Measurements from ENCODE around the gene TCEANC.
A peak's percentile ranks its signal among the peaks of the same experiment; 100 is the strongest.
"Not testable (repeated sequence)": the region's sequence is repeated elsewhere in the genome, so short reads cannot be mapped to it uniquely, and the experiment has no call there.

The TCEANC gene

DNA sequence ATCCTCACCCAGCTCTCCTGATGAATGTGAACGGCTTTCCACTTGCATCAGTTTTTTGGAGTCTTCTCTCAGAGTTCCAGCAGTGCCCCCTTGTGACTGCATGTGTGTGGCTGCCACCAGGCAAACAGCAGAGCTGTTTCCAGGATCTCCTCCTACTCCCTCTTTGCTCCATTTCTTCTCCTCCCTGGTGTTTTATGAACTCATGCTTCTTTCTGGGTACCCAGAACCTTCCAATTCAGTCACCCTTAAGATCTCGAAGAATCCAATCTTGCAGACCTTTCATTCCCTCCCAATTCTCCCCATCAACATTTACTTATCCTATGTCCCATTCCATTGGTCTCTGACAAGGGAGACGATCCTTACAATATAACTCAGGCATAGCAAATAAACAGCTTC, 6.8 kb upstream of the TCEANC start:
- H3K9me3 ChIP-seq: no peaks in the 10 kb centered on the region
- in situ Hi-C loops (cut with MboI; ENCODE audit: low sequenced_read_pairs): no loop called here
- peaks cover 6% of the 10 kb centered on the region for H3K4me1 ChIP-seq
- DNase-seq (ENCODE audit: low spot score in 2 of 2): peak; percentile 67 to 83
- no peak overlapping the region for H3K4me3 ChIP-seq
- no peaks in the 10 kb centered on the region for H3K36me3 ChIP-seq (replicated peaks)
- no peaks in the 10 kb centered on the region for H3K27me3 ChIP-seq (ENCODE audit: low read depth)

DNA sequence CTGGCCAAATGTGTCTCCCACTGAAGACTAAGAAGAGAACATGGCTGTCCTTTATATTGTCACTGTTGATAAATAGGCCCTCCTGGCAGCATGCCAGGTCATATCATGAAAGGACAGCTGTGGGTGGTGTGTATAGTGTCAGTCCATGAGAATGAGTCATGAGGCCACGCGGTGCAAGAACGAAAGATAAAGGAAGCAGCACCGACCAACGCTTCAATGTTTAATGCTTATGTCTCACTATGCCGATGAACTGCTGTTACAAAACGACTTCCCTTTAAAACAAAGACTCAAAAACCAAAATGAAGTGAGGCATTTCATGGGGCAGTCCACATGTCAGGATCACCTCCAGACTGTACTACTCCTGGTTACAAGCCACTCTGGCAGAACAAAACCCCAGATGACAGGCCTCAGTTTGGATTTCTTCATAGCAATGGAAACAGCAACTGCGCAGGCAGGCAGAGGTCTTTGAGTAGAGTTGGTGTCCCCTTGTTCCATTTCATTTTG, 5.2 kb upstream of the TCEANC start:
- Histone ChIP-seq H3K4me3 (no peak overlapping the region), H3K4me1 (peaks cover 8% of the 10 kb centered on the region), H3K9me3 (no peaks in the 10 kb centered on the region), H3K36me3 (replicated peaks) (no peaks in the 10 kb centered on the region), H3K27me3 (ENCODE audit: low read depth) (no peaks in the 10 kb centered on the region)
- peak in 1 of 2 experiments; percentile 61 for DNase-seq (ENCODE audit: low spot score in 2 of 2)
- in situ Hi-C loops (cut with MboI; ENCODE audit: low sequenced_read_pairs): no loop called here

DNA sequence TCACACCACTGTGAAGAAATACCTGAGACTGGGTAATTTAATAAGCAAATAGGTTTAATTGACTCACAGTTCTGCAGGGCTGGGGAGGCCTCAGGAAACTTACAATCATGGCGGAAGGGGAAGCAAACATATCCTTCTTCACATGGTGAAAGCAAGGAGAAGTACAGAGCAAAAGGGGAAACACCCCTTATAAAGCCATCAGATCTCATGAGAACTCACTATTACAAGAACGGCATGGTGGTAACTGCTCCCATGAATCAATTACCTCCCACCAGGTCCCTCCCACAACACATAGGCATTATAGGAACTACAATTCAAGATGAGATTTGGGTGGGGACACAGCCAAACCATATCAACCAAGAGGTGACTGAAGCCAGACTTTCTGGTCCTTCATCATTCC, 4.6 kb upstream of the TCEANC start:
- H3K36me3 ChIP-seq (replicated peaks); H3K4me1 ChIP-seq; in situ Hi-C loops (cut with MboI; ENCODE audit: low sequenced_read_pairs); DNase-seq (ENCODE audit: low spot score in 2 of 2); H3K4me3 ChIP-seq; H3K9me3 ChIP-seq; H3K27me3 ChIP-seq (ENCODE audit: low read depth): not testable (repeated sequence)

DNA sequence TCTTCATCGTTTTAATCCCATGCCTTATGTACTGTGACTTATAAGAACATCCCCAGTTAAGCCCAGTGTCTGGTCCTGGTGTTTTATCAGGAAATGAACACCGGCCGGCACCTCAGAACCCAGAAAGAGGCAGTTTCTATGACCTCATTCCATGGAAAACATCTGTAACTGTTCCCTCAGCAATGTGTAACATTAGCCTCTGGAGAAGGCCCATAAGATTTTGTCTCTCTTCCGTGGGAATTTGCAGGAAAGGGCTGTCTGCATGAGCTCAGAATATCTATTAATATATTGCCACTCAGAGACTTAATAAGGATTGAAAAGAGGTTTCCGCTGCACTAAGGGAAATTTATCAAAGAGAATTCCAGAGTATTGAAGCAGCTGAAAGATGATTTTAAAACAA, 3.1 kb upstream of the TCEANC start:
- H3K4me1 ChIP-seq: peaks cover 8% of the 10 kb centered on the region
- in situ Hi-C loops (cut with MboI; ENCODE audit: low sequenced_read_pairs): loop anchor here (10.0 kb wide), 1 partner anchor 95 kb away; no protein-coding TSS in a partner anchor
- H3K9me3 ChIP-seq: no peaks in the 10 kb centered on the region
- no peaks in the 10 kb centered on the region for H3K27me3 ChIP-seq (ENCODE audit: low read depth)
- DNase-seq (ENCODE audit: low spot score in 2 of 2): no peak
- no peak overlapping the region for H3K4me3 ChIP-seq
- no peaks in the 10 kb centered on the region for H3K36me3 ChIP-seq (replicated peaks)

DNA sequence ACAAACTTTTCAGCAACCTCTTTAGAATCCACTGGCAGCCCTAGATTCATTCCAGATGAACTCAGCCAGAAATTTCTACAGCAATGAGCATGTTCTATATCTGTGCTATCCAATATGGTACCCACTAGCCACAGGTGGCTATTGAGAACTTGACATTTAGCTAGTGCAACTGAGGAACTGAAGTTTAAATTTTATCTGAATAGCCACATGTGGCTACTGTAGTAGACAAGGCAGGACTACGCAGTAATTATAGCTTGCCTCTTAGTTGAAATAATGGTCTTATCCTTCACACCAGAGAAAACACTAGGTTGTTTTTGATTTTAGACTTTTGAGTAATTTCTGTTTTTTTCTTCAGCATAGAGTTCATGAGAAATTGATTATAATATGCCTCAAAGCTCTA, 2.6 kb upstream of the TCEANC start:
- in situ Hi-C loops (cut with MboI; ENCODE audit: low sequenced_read_pairs): loop anchor here (10.0 kb wide), 1 partner anchor 94 kb away; no protein-coding TSS in a partner anchor
- no peak for DNase-seq (ENCODE audit: low spot score in 2 of 2)

DNA sequence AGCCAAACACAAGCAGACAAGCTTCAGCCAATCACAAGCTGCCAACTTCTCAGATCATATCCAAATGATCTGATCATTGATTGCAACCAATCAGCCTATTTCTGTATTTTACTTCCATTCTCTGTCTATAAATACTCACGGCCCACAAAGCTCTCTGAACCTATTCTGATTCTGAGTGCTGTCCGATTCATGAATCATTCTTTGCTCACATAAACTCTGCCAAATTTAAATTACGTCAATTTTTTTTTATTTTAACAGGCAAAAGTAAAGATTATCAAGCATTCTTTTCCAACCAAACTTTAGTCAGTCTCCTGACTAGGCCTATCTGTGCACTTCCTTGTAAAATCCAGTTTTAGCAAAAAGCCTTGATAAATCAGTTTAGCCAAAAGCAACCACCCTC, 1.8 kb upstream of the TCEANC start:
- in situ Hi-C loops (cut with MboI; ENCODE audit: low sequenced_read_pairs): loop anchor here (10.0 kb wide), 1 partner anchor 94 kb away; no protein-coding TSS in a partner anchor
- Histone ChIP-seq H3K4me1 (peaks cover 6% of the 10 kb centered on the region), H3K36me3 (replicated peaks) (no peaks in the 10 kb centered on the region), H3K27me3 (ENCODE audit: low read depth) (no peaks in the 10 kb centered on the region), H3K9me3 (no peaks in the 10 kb centered on the region), H3K4me3 (no peak overlapping the region)
- DNase-seq (ENCODE audit: low spot score in 2 of 2): no peak

More for the DNA sequence above, 2.6 kb upstream of the TCEANC start:
- Histone ChIP-seq H3K27me3 (ENCODE audit: low read depth) (no peaks in the 10 kb centered on the region), H3K36me3 (replicated peaks) (no peaks in the 10 kb centered on the region), H3K4me3 (no peak overlapping the region), H3K4me1 (peaks cover 8% of the 10 kb centered on the region), H3K9me3 (no peaks in the 10 kb centered on the region)

DNA sequence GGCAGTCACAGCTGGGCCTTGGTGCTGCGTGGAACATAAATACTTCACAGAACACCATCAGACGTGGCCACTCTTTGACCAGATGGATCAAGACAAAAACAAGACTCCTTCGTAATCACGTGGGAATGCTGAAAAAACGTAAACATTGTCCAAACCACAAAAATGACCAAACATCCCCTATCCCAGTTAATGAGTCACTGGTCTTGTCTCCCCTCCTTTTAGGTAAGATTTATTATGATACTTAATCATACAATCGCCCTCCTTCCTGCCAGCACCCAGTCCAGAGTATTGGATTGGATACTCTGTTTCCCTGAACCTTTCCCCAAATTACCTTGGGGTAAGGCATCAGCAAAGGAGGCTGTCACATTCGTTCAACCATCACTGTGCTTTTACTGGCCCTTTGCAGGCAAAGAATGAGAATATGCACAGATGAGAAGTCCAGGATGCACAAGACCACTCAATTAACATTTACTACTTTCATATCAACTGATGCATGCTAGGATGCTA, 601 bp upstream of the TCEANC start:
- DNase-seq (ENCODE audit: low spot score in 2 of 2): no peak
- Histone ChIP-seq H3K36me3 (replicated peaks) (no peaks in the 10 kb centered on the region), H3K27me3 (ENCODE audit: low read depth) (no peaks in the 10 kb centered on the region), H3K9me3 (no peaks in the 10 kb centered on the region), H3K4me1 (peaks cover 6% of the 10 kb centered on the region), H3K4me3 (peak overlapping the region; percentile 49)
- in situ Hi-C loops (cut with MboI; ENCODE audit: low sequenced_read_pairs): loop anchor here (10.0 kb wide), 1 partner anchor 92 kb away; no protein-coding TSS in a partner anchor

DNA sequence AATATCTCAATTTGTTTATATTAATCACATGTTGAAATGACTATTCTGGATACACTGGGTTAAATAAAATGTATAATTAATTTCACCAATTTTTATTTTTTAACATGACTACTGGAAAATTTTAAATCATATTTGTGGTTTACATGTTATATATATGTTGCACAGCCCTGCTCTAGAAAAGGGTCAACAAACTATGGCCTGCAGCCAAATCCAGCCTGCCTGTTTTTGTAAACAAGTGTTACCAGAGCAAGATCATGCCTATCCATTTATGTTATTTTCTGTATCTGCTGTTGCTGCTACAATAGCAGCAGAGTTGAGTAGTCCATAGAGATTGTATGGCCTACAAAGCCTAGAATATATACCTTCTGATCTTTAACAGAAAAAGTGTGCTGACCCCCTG, 1.2 kb downstream of the TCEANC start:
- Histone ChIP-seq H3K4me3 (peak overlapping the region; percentile 49; the same call in 1 of the 2 replicates), H3K27me3 (ENCODE audit: low read depth) (no peaks in the 10 kb centered on the region), H3K9me3 (no peaks in the 10 kb centered on the region), H3K4me1 (peaks cover 8% of the 10 kb centered on the region), H3K36me3 (replicated peaks) (no peaks in the 10 kb centered on the region)
- in situ Hi-C loops (cut with MboI; ENCODE audit: low sequenced_read_pairs): loop anchor here (10.0 kb wide), 1 partner anchor 91 kb away; no protein-coding TSS in a partner anchor
- no peak for DNase-seq (ENCODE audit: low spot score in 2 of 2)

DNA sequence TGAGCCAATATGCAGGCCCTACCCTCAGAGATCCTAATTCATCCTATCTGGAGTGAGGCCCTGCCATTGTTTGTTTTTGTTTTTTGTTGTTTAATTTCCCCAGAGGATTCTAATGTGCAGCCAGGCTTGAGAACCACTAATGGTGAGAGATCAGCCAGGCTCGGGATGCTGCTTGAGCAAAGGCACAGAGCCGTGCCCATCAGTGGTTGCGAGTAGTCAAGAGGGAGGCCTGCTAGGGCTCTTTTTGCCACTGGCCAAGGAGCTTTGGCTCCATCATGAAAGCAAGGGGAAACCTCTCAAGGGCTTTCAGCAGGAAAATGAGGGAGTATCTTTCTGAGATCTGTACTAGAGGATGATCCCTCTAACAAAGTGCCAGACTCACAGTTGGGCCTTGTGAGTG, 2.7 kb downstream of the TCEANC start:
- Histone ChIP-seq H3K36me3 (replicated peaks) (no peaks in the 10 kb centered on the region; the same call in 1 of the 2 replicates), H3K9me3 (no peaks in the 10 kb centered on the region), H3K27me3 (ENCODE audit: low read depth) (no peaks in the 10 kb centered on the region), H3K4me3 (no peak overlapping the region), H3K4me1 (peaks cover 8% of the 10 kb centered on the region)
- in situ Hi-C loops (cut with MboI; ENCODE audit: low sequenced_read_pairs): loop anchor here (5.0 to 10.0 kb wide), 2 partner anchors 89 to 377 kb away; no protein-coding TSS in a partner anchor
- no peak for DNase-seq (ENCODE audit: low spot score in 2 of 2)

DNA sequence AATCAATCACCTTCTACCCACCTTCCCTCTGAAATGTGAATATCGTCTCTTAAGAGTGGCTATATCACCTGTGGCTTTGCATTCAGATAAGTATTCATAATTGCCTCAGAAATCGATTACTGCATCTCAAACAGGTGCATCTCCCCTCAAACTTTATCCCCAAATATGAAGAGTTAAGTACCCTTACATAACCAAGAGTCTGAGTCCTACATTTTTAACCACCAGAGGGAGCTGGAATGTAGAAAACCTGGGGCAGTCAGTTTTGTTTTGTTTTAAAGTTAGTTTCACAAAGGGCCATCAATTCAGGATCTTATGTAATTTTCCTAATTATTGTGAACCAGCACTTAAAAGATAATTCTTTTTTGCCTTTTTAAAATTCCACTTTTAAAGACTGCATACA, 5.7 kb downstream of the TCEANC start:
- H3K27me3 ChIP-seq (ENCODE audit: low read depth): no peaks in the 10 kb centered on the region
- peak; percentile 26 to 46 for DNase-seq (ENCODE audit: low spot score in 2 of 2)
- H3K36me3 ChIP-seq (replicated peaks): peaks cover 4% of the 10 kb centered on the region
- H3K4me1 ChIP-seq: peaks cover 5% of the 10 kb centered on the region
- H3K4me3 ChIP-seq: no peak overlapping the region
- H3K9me3 ChIP-seq: no peaks in the 10 kb centered on the region
- in situ Hi-C loops (cut with MboI; ENCODE audit: low sequenced_read_pairs): loop anchor here (5.0 to 10.0 kb wide), 2 partner anchors 86 to 374 kb away; no protein-coding TSS in a partner anchor

DNA sequence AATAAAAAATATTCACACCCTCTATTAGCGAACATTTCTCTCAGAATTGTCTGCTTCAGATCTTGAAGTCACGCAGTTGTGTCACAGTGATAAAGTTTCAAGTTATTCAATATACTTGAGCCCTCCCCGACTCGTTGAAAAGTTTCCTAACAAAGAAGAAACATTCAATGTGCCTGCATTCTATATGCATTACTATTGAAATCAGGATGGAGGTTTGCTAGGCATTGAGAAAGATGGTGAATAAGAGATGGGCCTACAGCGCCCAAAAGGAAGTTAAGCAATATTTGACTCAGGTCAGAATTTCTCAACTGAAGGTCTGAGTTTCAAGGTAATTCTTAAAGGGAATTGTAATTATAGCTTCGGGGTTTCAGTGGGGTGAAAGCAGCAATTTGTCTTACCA, 6.1 kb downstream of the TCEANC start:
- in situ Hi-C loops (cut with MboI; ENCODE audit: low sequenced_read_pairs): loop anchor here (5.0 to 10.0 kb wide), 2 partner anchors 86 to 373 kb away; no protein-coding TSS in a partner anchor
- no peaks in the 10 kb centered on the region for H3K9me3 ChIP-seq
- no peak for DNase-seq (ENCODE audit: low spot score in 2 of 2)
- no peak overlapping the region for H3K4me3 ChIP-seq
- H3K4me1 ChIP-seq: peaks cover 5% of the 10 kb centered on the region
- peaks cover 4% of the 10 kb centered on the region for H3K36me3 ChIP-seq (replicated peaks)
- H3K27me3 ChIP-seq (ENCODE audit: low read depth): no peaks in the 10 kb centered on the region

DNA sequence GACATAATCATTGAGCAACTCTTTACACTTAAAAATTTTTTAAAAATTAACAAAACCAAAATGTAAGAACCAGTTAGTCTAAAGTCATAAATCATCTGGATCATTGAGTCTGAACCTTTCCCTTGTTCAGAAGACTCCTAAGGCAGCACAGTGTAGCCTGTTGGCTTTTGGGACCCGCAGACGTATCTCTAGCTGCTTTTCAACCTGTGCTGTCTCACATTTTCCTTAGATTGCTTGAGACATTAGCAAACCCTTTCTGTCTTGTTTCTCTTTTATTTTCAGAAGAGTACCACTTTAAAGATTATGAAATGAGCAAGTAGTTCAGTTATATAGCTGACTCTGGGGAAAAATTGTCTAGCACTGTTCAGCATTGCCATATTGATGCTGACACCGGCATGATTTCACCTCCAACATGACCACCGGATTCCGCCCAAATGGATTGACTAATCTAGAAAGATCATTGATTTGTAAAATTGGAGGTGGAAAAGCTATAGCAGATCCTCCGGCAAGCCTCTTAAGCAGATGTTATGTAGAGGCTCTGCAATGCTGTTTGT, 8.9 kb downstream of the TCEANC start:
- in situ Hi-C loops (cut with MboI; ENCODE audit: low sequenced_read_pairs): no loop called here
- no peaks in the 10 kb centered on the region for H3K27me3 ChIP-seq (ENCODE audit: low read depth)
- peaks cover 4% of the 10 kb centered on the region for H3K36me3 ChIP-seq (replicated peaks)
- no peak for DNase-seq (ENCODE audit: low spot score in 2 of 2)
- H3K9me3 ChIP-seq: no peaks in the 10 kb centered on the region
- peaks cover 5% of the 10 kb centered on the region for H3K4me1 ChIP-seq
- H3K4me3 ChIP-seq: no peak overlapping the region

DNA sequence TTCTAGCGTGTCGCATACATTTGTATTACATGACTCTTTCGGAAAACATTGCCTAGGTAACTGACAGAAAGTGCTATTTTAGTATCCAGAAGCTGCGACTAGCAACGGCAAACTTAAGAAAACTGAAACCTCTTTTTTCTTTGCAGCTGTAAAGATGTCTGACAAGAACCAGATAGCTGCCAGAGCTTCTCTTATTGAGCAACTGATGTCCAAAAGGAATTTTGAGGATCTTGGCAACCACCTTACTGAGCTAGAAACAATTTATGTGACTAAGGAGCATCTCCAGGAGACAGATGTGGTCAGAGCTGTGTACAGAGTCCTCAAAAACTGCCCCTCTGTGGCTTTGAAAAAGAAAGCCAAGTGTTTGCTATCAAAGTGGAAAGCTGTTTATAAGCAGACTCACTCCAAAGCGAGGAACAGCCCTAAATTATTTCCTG, 9.4 kb downstream of the TCEANC start:
- peaks cover 5% of the 10 kb centered on the region for H3K4me1 ChIP-seq
- H3K9me3 ChIP-seq: no peaks in the 10 kb centered on the region
- no peak overlapping the region for H3K4me3 ChIP-seq
- in situ Hi-C loops (cut with MboI; ENCODE audit: low sequenced_read_pairs): no loop called here
- no peak for DNase-seq (ENCODE audit: low spot score in 2 of 2)
- no peaks in the 10 kb centered on the region for H3K27me3 ChIP-seq (ENCODE audit: low read depth)
- H3K36me3 ChIP-seq (replicated peaks): peaks cover 4% of the 10 kb centered on the region

DNA sequence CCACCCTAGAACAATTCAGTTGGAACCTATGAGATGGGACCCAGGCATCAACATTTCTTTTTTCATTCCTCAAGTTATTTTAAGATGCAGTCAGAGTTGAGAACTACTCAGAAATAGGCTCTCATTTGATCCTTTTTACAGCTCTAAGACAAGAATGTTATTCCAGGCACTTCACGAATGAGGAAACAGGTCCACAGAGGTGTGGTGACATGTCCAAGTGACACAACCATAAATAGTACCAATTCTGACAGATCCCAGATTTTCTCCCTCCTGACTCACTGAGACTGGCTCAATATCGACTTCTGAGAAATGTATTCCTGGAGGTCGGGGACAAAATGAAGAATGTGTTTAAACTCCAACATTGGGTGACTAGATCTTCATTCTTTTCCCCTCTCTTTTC, 11.1 kb downstream of the TCEANC start:
- Histone ChIP-seq H3K27me3 (ENCODE audit: low read depth) (no peaks in the 10 kb centered on the region), H3K4me3 (no peak overlapping the region), H3K36me3 (replicated peaks) (peaks cover 4% of the 10 kb centered on the region), H3K4me1 (peaks cover under 1% of the 10 kb centered on the region), H3K9me3 (no peaks in the 10 kb centered on the region)
- in situ Hi-C loops (cut with MboI; ENCODE audit: low sequenced_read_pairs): no loop called here
- DNase-seq (ENCODE audit: low spot score in 2 of 2): no peak

All from HAP-1 (cell line).